HCT116 (cell line): ENCODE data around the gene PCDHB5. TPM values are rescaled to one million over a fixed set of nuclear protein-coding genes. Genes with fewer than 3 reads are reported as not detected.

Experiments
- ATAC-seq: fragments of 200-7000 bp; cut with Tn5 transposase; 2 replicates; pipeline ENCODE4 v1.9.1; 2020; ENCODE audit warnings: mild to moderate bottlenecking, moderate library complexity
- Bru-seq: library from RNA; stranded (reverse); fragments of 400-500 nt; gene quantifications from one replicate; lab custom pipeline; 2021; lab: Mats Ljungman, UMichigan
- BruChase-seq, 2 experiments: library from RNA; stranded (reverse); fragments of 400-500 nt; gene quantifications; one replicate each; lab custom pipeline; 2021; lab: Mats Ljungman, UMichigan
- BruUV-seq: library from RNA; stranded (reverse); fragments of 400-500 nt; replicated peaks from 2 replicates; lab custom pipeline; 2021; lab: Mats Ljungman, UMichigan
- CTCF ChIA-PET: fragments of 300-600 bp; sonication (Branson Sonifier 250); formaldehyde crosslinking; loops from one replicate; lab custom pipeline; 2021; ENCODE audit warnings: antibody characterized with exemption; lab: Charles Lee
- POLR2A ChIA-PET: fragments of 300-600, 350-600 bp; sonication (Branson Sonifier 250); formaldehyde crosslinking; loops from one replicate; lab custom pipeline; 2021; ENCODE audit warnings: antibody characterized with exemption; lab: Charles Lee
- RAD21 ChIA-PET, 2 experiments: fragments of 300-600 bp; sonication (Branson Sonifier 250); formaldehyde crosslinking; loops; one replicate each; lab custom pipeline; 2023; ENCODE audit warnings: low total read pairs in 2 of 2; ENCODE audit not compliant: uncharacterized antibody in 2 of 2, unreplicated experiment in 2 of 2, low non-redundant PET in 1 of 2; lab: Charles Lee
- DNase-seq: peaks from one replicate; pipeline ENCODE4 v3.0.0-alpha.2; 2010; ENCODE audit warnings: low read depth, low spot score
- H2AFZ ChIP-seq: fragments of 200-600 bp; shearing (Covaris generic), sonication (generic); 2 replicates; pipeline ENCODE4 v1.6.1; 2017; ENCODE audit warnings: low read depth, mixed run types, mixed read lengths, antibody characterized with exemption, low read length; ENCODE audit not compliant: poor library complexity, severe bottlenecking
- H3K27ac ChIP-seq: 2 replicates; pipeline ENCODE4 v1.5.1; 2012; ENCODE audit warnings: low read depth, low read length
- H3K27me3 ChIP-seq: fragments of 200-600 bp; sonication (generic); 2 replicates; pipeline ENCODE4 v1.6.1; 2016; ENCODE audit warnings: mixed run types, low read length, mixed read lengths; ENCODE audit not compliant: insufficient read depth
- H3K36me3 ChIP-seq, 2 experiments: fragments of 200-500 bp in 1 of 2; fragments of 200-600 bp in 1 of 2; sonication (Bioruptor generic) in 1 of 2; sonication (generic) in 1 of 2; 2 replicates each; pipeline versions ENCODE4 v1.5.1 to v1.6.1; 2014 to 2016; ENCODE audit warnings: low read length in 2 of 2, inconsistent platforms in 1 of 2, mixed read lengths in 1 of 2, mixed run types in 1 of 2; ENCODE audit not compliant: insufficient read depth in 2 of 2, control insufficient read depth in 1 of 2
- H3K4me1 ChIP-seq, 2 experiments: fragments of 200-600 bp in 1 of 2; sonication (generic) in 1 of 2; 2 replicates each; pipeline versions ENCODE4 v1.5.1 to v1.6.1; 2012 to 2017; ENCODE audit warnings: low read length in 2 of 2, inconsistent platforms in 1 of 2, mild to moderate bottlenecking in 1 of 2, mixed read lengths in 1 of 2, mixed run types in 1 of 2, moderate library complexity in 1 of 2; ENCODE audit not compliant: insufficient read depth in 2 of 2, control insufficient read depth in 1 of 2
- H3K4me2 ChIP-seq: fragments of 200-600 bp; sonication (generic); 2 replicates; pipeline ENCODE4 v1.6.1; 2017; ENCODE audit warnings: mixed run types, low read length, mixed read lengths
- H3K4me3 ChIP-seq, 2 experiments: fragments of 200-600 bp in 1 of 2; sonication (generic) in 1 of 2; replicated peaks in 1 of 2; 2 replicates each; pipeline ENCODE4 v1.5.1; 2011 to 2016; ENCODE audit warnings: low read length in 2 of 2, control low read depth in 1 of 2, low read depth in 1 of 2, mild to moderate bottlenecking in 1 of 2, mixed read lengths in 1 of 2, mixed run types in 1 of 2
- H3K79me2 ChIP-seq: fragments of 200-600 bp; sonication (generic); 2 replicates; pipeline ENCODE4 v1.6.1; 2017; ENCODE audit warnings: mild to moderate bottlenecking, mixed run types, low read length, moderate library complexity, mixed read lengths; ENCODE audit not compliant: insufficient read depth
- H3K9ac ChIP-seq: fragments of 200-600 bp; sonication (generic); 2 replicates; pipeline ENCODE4 v1.6.1; 2016; ENCODE audit warnings: low read length, mixed read lengths
- H3K9me2 ChIP-seq: fragments of 200-600 bp; sonication (generic), shearing (Covaris generic); 2 replicates; pipeline ENCODE4 v1.6.1; 2017; ENCODE audit warnings: mixed run types, mild to moderate bottlenecking, moderate library complexity; ENCODE audit not compliant: insufficient read depth
- H3K9me3 ChIP-seq, 2 experiments: fragments of 200-500 bp in 1 of 2; fragments of 200-600 bp in 1 of 2; sonication (Bioruptor generic) in 1 of 2; sonication (generic) in 1 of 2; 2 replicates each; pipeline ENCODE4 v1.6.1; 2014 to 2017; ENCODE audit warnings: low read length in 2 of 2, mixed read lengths in 2 of 2, inconsistent platforms in 1 of 2, low read depth in 1 of 2, mild to moderate bottlenecking in 1 of 2, mixed run types in 1 of 2, moderate library complexity in 1 of 2; ENCODE audit not compliant: control insufficient read depth in 1 of 2, insufficient read depth in 1 of 2
- H4K20me1 ChIP-seq: fragments of 200-600 bp; sonication (generic), shearing (Covaris generic); 2 replicates; pipeline ENCODE4 v1.6.1; 2017; ENCODE audit warnings: mixed run types, mild to moderate bottlenecking, moderate library complexity; ENCODE audit not compliant: insufficient read depth
- CBX3 ChIP-seq: IDR thresholded peaks from 2 replicates; pipeline ENCODE4 v1.6.1; 2012; ENCODE audit warnings: low read depth
- MAX ChIP-seq: IDR thresholded peaks from 2 replicates; pipeline ENCODE4 v1.6.1; 2012
- RAD21 ChIP-seq: IDR thresholded peaks from 2 replicates; pipeline ENCODE4 v1.6.1; 2012; ENCODE audit warnings: low read depth, mild to moderate bottlenecking
- SP1 ChIP-seq: IDR thresholded peaks from 2 replicates; pipeline ENCODE4 v1.6.1; 2012; ENCODE audit warnings: low read depth
- intact Hi-C: fragments of 100-400 bp; cut with micrococcal nuclease; formaldehyde crosslinking; loops from 2 replicates; pipeline ENCODE4 v1.10.0; 2022
- long read RNA-seq: library from polyadenylated mRNA; unstranded; transcript quantifications from one replicate; pipeline ENCODE4 v2.0.0, GENCODE V29; 2021; ENCODE audit not compliant: unreplicated experiment
- polyA plus RNA-seq: library from polyadenylated mRNA; unstranded; fragments of >200 nt; gene quantifications from 2 replicates; pipeline ENCODE4 v1.2.1, GENCODE V29; 2012; ENCODE audit warnings: missing spikeins
- total RNA-seq: library from RNA; stranded (reverse); gene quantifications from one replicate; pipeline ENCODE4 v1.2.1, GENCODE V29; 2021; ENCODE audit not compliant: unreplicated experiment
- TF ChIP-seq, protein P1 (sequence below), 3 experiments: fragments of 200-600 bp in 1 of 3; sonication (generic) in 1 of 3; IDR thresholded peaks in 2 of 3; conservative IDR thresholded peaks in 1 of 3; 2 replicates each; pipeline ENCODE4 v1.5.1; 2012 to 2017; ENCODE audit warnings: low read depth in 2 of 3, low read length in 2 of 3, antibody characterized with exemption in 1 of 3, borderline replicate concordance in 1 of 3, control low read depth in 1 of 3, mild to moderate bottlenecking in 1 of 3, mixed read lengths in 1 of 3, mixed run types in 1 of 3, moderate library complexity in 1 of 3; ENCODE audit not compliant: insufficient read depth in 1 of 3

The PCDHB5 gene
- total RNA-seq = not detected
- not detected in 2 replicates for polyA plus RNA-seq
- not detected for Bru-seq, nascent RNA
- percentile 14 among the genes with signal in this experiment for BruChase-seq, experiment 1, labeled RNA remaining after a 6-hour chase
- percentile 13 among the genes with signal in this experiment for BruChase-seq, experiment 2, labeled RNA remaining after a 2-hour chase
- long read RNA-seq = 0 reads

DNA sequence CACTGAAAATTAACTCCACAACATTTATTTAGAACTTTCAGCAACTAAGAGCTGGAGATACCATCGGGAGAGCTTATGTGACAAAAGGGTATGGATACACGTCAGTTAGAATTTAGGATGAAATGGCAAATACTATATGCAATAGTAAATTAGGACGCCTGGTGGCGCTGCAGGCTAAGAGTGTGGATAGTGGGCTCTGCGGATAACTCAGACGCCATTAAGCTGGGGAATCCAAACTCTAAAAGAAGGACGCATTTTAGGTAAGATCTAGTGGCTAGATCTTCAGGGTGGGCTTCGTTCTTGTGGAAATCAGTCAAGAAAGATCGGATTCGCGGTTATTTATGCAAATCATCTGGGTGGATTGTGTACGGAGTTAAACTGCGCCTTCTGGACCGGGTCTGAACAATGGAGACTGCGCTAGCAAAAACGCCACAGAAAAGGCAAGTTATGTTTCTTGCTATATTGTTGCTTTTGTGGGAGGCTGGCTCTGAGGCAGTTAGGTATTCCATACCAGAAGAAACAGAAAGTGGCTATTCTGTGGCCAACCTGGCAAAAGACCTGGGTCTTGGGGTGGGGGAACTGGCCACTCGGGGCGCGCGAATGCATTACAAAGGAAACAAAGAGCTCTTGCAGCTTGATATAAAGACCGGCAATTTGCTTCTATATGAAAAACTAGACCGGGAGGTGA is at the start of gene PCDHB5:
PCDHB5 (plus strand) TSS at position 177 of the 688 bp plus-strand sequence; CDS start at position 406, 229 bp downstream.
- H3K27ac ChIP-seq = no peak within 1 kb of the TSS
- no peaks in the 10 kb centered on the region for H3K27me3 ChIP-seq
- no peaks in the 10 kb centered on the region for H3K9me2 ChIP-seq
- DNase-seq (no peak), ATAC-seq (no peak)
- H3K4me1 ChIP-seq = no peaks in the 10 kb centered on the region
- H3K4me3 ChIP-seq = no peak within 1 kb of the TSS
- no peak within 1 kb of the TSS for H3K4me2 ChIP-seq
- peaks cover 0 to 14% of the 10 kb centered on the region in 2 experiments; a peak in 2 of 4 replicates for H3K9me3 ChIP-seq
- no peaks in the 10 kb centered on the region for H3K36me3 ChIP-seq
- TF ChIP-seq, protein P1, sequence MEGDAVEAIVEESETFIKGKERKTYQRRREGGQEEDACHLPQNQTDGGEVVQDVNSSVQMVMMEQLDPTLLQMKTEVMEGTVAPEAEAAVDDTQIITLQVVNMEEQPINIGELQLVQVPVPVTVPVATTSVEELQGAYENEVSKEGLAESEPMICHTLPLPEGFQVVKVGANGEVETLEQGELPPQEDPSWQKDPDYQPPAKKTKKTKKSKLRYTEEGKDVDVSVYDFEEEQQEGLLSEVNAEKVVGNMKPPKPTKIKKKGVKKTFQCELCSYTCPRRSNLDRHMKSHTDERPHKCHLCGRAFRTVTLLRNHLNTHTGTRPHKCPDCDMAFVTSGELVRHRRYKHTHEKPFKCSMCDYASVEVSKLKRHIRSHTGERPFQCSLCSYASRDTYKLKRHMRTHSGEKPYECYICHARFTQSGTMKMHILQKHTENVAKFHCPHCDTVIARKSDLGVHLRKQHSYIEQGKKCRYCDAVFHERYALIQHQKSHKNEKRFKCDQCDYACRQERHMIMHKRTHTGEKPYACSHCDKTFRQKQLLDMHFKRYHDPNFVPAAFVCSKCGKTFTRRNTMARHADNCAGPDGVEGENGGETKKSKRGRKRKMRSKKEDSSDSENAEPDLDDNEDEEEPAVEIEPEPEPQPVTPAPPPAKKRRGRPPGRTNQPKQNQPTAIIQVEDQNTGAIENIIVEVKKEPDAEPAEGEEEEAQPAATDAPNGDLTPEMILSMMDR (IDR thresholded peaks at IDR 0.05 in 2 of 3, conservative IDR thresholded peaks at IDR 0.05 in 1 of 3; ENCODE audit: borderline replicate concordance in 1 of 3, insufficient read depth in 1 of 3, low read depth in 2 of 3, low read length in 2 of 3) = peak in 1 of 3 experiments; percentile 40; a peak in 2 of 6 replicates
- TF ChIP-seq SP1 (no peak), MAX (no peak), CBX3 (no peak), RAD21 (0 out of 2 replicates have a peak, but pooled peaks have one; percentile 14)
- intact Hi-C loops = no loop called here
- RAD21 ChIA-PET = no interaction called here
- no TSS peak for BruUV-seq
- POLR2A ChIA-PET = no interaction called here
- no peak within 1 kb of the TSS for H2AFZ ChIP-seq
- CTCF ChIA-PET = no interaction called here
- H4K20me1 ChIP-seq = no peaks in the 10 kb centered on the region
- no peak within 1 kb of the TSS for H3K9ac ChIP-seq
- no peaks in the 10 kb centered on the region for H3K79me2 ChIP-seq
